ENCODE results near the gene CTSL.
"Not testable (repeated sequence)": the region's sequence is repeated elsewhere in the genome, so short reads cannot be mapped to it uniquely, and the experiment has no call there.

Gene CTSL

GRCh38 chr9:87741326-87741725 is 15.4 kb downstream of the CTSL start:
- DNase-seq (ENCODE audit: extremely low spot score) = no peak
- TF ChIP-seq NFRKB (IDR thresholded peaks at IDR 0.05) (no peak), L3MBTL2 (conservative IDR thresholded peaks at IDR 0.05) (no peak), SUZ12 (IDR thresholded peaks at IDR 0.05) (no peak), TARDBP (IDR thresholded peaks at IDR 0.05) (no peak), ZNF384 (IDR thresholded peaks at IDR 0.05) (no peak), ARNT (IDR thresholded peaks at IDR 0.05) (no peak)
- ChIA-PET POLR2A (no interaction called here), CTCF (no interaction called here)

GRCh38 chr9:87741891-87742290 is 16.0 kb downstream of the CTSL start:
- TF ChIP-seq NFRKB (IDR thresholded peaks at IDR 0.05) (no peak), FOXK2 (IDR thresholded peaks at IDR 0.05) (no peak), ARNT (IDR thresholded peaks at IDR 0.05) (no peak), CTBP1 (IDR thresholded peaks at IDR 0.05; ENCODE audit: borderline replicate concordance) (no peak), ELF4 (IDR thresholded peaks at IDR 0.05) (no peak), ZNF384 (IDR thresholded peaks at IDR 0.05) (no peak), LEF1 (IDR thresholded peaks at IDR 0.05; ENCODE audit: borderline replicate concordance) (no peak), FOXA1 (IDR thresholded peaks at IDR 0.05) (no peak), SP1 (IDR thresholded peaks at IDR 0.05) (no peak), BHLHE40 (IDR thresholded peaks at IDR 0.05; ENCODE audit: borderline replicate concordance) (no peak), SUZ12 (IDR thresholded peaks at IDR 0.05) (no peak), TARDBP (IDR thresholded peaks at IDR 0.05) (no peak), L3MBTL2 (conservative IDR thresholded peaks at IDR 0.05) (no peak), HDGF (IDR thresholded peaks at IDR 0.05; ENCODE audit: borderline replicate concordance) (no peak), PKNOX1 (IDR thresholded peaks at IDR 0.05) (no peak), FOXM1 (IDR thresholded peaks at IDR 0.05; ENCODE audit: borderline replicate concordance) (no peak)
- ChIA-PET CTCF (no interaction called here), POLR2A (no interaction called here)
- DNase-seq (ENCODE audit: extremely low spot score) = no peak

- TF ChIP-seq PKNOX1 (IDR thresholded peaks at IDR 0.05) (no peak), FOXA1 (IDR thresholded peaks at IDR 0.05) (no peak), HDGF (IDR thresholded peaks at IDR 0.05; ENCODE audit: borderline replicate concordance) (no peak), ARNT (IDR thresholded peaks at IDR 0.05) (no peak), NFRKB (IDR thresholded peaks at IDR 0.05) (no peak), LEF1 (IDR thresholded peaks at IDR 0.05; ENCODE audit: borderline replicate concordance) (no peak), SP1 (IDR thresholded peaks at IDR 0.05) (no peak), CTBP1 (IDR thresholded peaks at IDR 0.05; ENCODE audit: borderline replicate concordance) (no peak), L3MBTL2 (conservative IDR thresholded peaks at IDR 0.05) (no peak), FOXM1 (IDR thresholded peaks at IDR 0.05; ENCODE audit: borderline replicate concordance) (no peak), TARDBP (IDR thresholded peaks at IDR 0.05) (no peak), ELF4 (IDR thresholded peaks at IDR 0.05) (no peak), BHLHE40 (IDR thresholded peaks at IDR 0.05; ENCODE audit: borderline replicate concordance) (no peak), SUZ12 (IDR thresholded peaks at IDR 0.05) (no peak), FOXK2 (IDR thresholded peaks at IDR 0.05) (no peak)
- ChIA-PET CTCF (no interaction called here), POLR2A (no interaction called here)
- DNase-seq (ENCODE audit: extremely low spot score) = no peak
Observed at GRCh38 chr9:87742813-87743428, 17.0 kb downstream of the CTSL start.

GRCh38 chr9:87744247-87744646 is 18.3 kb downstream of the CTSL start:
- POLR2A ChIA-PET; DNase-seq (ENCODE audit: extremely low spot score); CTCF ChIA-PET: not testable (repeated sequence)

GRCh38 chr9:87746186-87746585 is 20.3 kb downstream of the CTSL start:
- CTCF ChIA-PET = no interaction called here
- DNase-seq (ENCODE audit: extremely low spot score) = no peak
- POLR2A ChIA-PET = no interaction called here
- no peak for TF ChIP-seq FOXM1 (IDR thresholded peaks at IDR 0.05; ENCODE audit: borderline replicate concordance)
- no peak for TF ChIP-seq HDGF (IDR thresholded peaks at IDR 0.05; ENCODE audit: borderline replicate concordance)
- no peak for TF ChIP-seq BHLHE40 (IDR thresholded peaks at IDR 0.05; ENCODE audit: borderline replicate concordance)
- no peak for TF ChIP-seq PKNOX1 (IDR thresholded peaks at IDR 0.05)
- no peak for TF ChIP-seq FOXA1 (IDR thresholded peaks at IDR 0.05)
- no peak for TF ChIP-seq SP1 (IDR thresholded peaks at IDR 0.05)
- no peak for TF ChIP-seq CTBP1 (IDR thresholded peaks at IDR 0.05; ENCODE audit: borderline replicate concordance)
- no peak for TF ChIP-seq ARNT (IDR thresholded peaks at IDR 0.05)
- no peak for TF ChIP-seq FOXK2 (IDR thresholded peaks at IDR 0.05)
- TF ChIP-seq ELF4 (IDR thresholded peaks at IDR 0.05) = no peak
- no peak for TF ChIP-seq NFRKB (IDR thresholded peaks at IDR 0.05)
- TF ChIP-seq TARDBP (IDR thresholded peaks at IDR 0.05) = no peak
- TF ChIP-seq ZNF384 (IDR thresholded peaks at IDR 0.05) = no peak
- TF ChIP-seq LEF1 (IDR thresholded peaks at IDR 0.05; ENCODE audit: borderline replicate concordance) = no peak
- no peak for TF ChIP-seq SUZ12 (IDR thresholded peaks at IDR 0.05)
- TF ChIP-seq L3MBTL2 (conservative IDR thresholded peaks at IDR 0.05) = no peak

GRCh38 chr9:87748881-87749280 is 23.0 kb downstream of the CTSL start:
- TF ChIP-seq CTBP1 (IDR thresholded peaks at IDR 0.05; ENCODE audit: borderline replicate concordance) (no peak), ARNT (IDR thresholded peaks at IDR 0.05) (no peak), TARDBP (IDR thresholded peaks at IDR 0.05) (no peak), SP1 (IDR thresholded peaks at IDR 0.05) (no peak), HDGF (IDR thresholded peaks at IDR 0.05; ENCODE audit: borderline replicate concordance) (no peak), L3MBTL2 (conservative IDR thresholded peaks at IDR 0.05) (no peak), PKNOX1 (IDR thresholded peaks at IDR 0.05) (no peak), ELF4 (IDR thresholded peaks at IDR 0.05) (no peak), ZNF384 (IDR thresholded peaks at IDR 0.05) (no peak), SUZ12 (IDR thresholded peaks at IDR 0.05) (no peak), FOXA1 (IDR thresholded peaks at IDR 0.05) (no peak), FOXM1 (IDR thresholded peaks at IDR 0.05; ENCODE audit: borderline replicate concordance) (no peak), NFRKB (IDR thresholded peaks at IDR 0.05) (no peak), FOXK2 (IDR thresholded peaks at IDR 0.05) (no peak)
- ChIA-PET POLR2A (no interaction called here), CTCF (no interaction called here)
- DNase-seq (ENCODE audit: extremely low spot score) = no peak
